ENCODE results near the gene USP20.

GRCh38 chr9:129875181-129875611 lies 39.9 kb downstream of the USP20 start:
- no peak for TF ChIP-seq CTCF (tag by site-specific recombination; IDR thresholded peaks at IDR 0.05)
- TF ChIP-seq, protein P1, sequence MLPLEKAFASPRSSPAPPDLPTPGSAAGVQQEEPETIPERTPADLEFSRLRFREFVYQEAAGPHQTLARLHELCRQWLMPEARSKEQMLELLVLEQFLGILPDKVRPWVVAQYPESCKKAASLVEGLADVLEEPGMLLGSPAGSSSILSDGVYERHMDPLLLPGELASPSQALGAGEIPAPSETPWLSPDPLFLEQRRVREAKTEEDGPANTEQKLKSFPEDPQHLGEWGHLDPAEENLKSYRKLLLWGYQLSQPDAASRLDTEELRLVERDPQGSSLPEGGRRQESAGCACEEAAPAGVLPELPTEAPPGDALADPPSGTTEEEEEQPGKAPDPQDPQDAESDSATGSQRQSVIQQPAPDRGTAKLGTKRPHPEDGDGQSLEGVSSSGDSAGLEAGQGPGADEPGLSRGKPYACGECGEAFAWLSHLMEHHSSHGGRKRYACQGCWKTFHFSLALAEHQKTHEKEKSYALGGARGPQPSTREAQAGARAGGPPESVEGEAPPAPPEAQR (tag by site-specific recombination; IDR thresholded peaks at IDR 0.05), result no peak
- TF ChIP-seq ZNF121 (tag by site-specific recombination; IDR thresholded peaks at IDR 0.05), result no peak
- TF ChIP-seq ZFP3 (tag by site-specific recombination; IDR thresholded peaks at IDR 0.05; ENCODE audit: low read depth), result no peak
- TF ChIP-seq, protein P2, sequence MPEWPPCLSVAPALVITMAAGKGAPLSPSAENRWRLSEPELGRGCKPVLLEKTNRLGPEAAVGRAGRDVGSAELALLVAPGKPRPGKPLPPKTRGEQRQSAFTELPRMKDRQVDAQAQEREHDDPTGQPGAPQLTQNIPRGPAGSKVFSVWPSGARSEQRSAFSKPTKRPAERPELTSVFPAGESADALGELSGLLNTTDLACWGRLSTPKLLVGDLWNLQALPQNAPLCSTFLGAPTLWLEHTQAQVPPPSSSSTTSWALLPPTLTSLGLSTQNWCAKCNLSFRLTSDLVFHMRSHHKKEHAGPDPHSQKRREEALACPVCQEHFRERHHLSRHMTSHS (tag by site-specific recombination; IDR thresholded peaks at IDR 0.05), result no peak
- TF ChIP-seq ZBTB49 (tag by site-specific recombination; IDR thresholded peaks at IDR 0.05; ENCODE audit: low read depth), result no peak
- TF ChIP-seq, protein P3, sequence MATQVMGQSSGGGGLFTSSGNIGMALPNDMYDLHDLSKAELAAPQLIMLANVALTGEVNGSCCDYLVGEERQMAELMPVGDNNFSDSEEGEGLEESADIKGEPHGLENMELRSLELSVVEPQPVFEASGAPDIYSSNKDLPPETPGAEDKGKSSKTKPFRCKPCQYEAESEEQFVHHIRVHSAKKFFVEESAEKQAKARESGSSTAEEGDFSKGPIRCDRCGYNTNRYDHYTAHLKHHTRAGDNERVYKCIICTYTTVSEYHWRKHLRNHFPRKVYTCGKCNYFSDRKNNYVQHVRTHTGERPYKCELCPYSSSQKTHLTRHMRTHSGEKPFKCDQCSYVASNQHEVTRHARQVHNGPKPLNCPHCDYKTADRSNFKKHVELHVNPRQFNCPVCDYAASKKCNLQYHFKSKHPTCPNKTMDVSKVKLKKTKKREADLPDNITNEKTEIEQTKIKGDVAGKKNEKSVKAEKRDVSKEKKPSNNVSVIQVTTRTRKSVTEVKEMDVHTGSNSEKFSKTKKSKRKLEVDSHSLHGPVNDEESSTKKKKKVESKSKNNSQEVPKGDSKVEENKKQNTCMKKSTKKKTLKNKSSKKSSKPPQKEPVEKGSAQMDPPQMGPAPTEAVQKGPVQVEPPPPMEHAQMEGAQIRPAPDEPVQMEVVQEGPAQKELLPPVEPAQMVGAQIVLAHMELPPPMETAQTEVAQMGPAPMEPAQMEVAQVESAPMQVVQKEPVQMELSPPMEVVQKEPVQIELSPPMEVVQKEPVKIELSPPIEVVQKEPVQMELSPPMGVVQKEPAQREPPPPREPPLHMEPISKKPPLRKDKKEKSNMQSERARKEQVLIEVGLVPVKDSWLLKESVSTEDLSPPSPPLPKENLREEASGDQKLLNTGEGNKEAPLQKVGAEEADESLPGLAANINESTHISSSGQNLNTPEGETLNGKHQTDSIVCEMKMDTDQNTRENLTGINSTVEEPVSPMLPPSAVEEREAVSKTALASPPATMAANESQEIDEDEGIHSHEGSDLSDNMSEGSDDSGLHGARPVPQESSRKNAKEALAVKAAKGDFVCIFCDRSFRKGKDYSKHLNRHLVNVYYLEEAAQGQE (tag by site-specific recombination; IDR thresholded peaks at IDR 0.05), result no peak
- TF ChIP-seq ZNF324 (tag by site-specific recombination; IDR thresholded peaks at IDR 0.05), result no peak
- TF ChIP-seq ZNF561 (tag by site-specific recombination; IDR thresholded peaks at IDR 0.05; ENCODE audit: borderline replicate concordance), result no peak
- no peak for TF ChIP-seq TCF7L2 (IDR thresholded peaks at IDR 0.05; ENCODE audit: borderline replicate concordance, low read depth, low read length)
- TF ChIP-seq ZNF223 (tag by site-specific recombination; IDR thresholded peaks at IDR 0.05), result no peak

All from HEK293 (cell line).